Fibroblast of skin of abdomen (primary cell): ENCODE measurements around the gene RAB14.

ENCODE experiments used
- DNase-seq: peaks from one replicate; pipeline ENCODE4 v3.0.0-alpha.2; 2013

RAB14 gene

GRCh38 chr9:121219530-121219929, 17.9 kb upstream of the RAB14 start:
- no peak for DNase-seq

GRCh38 chr9:121218357-121219027, 16.8 kb upstream of the RAB14 start:
- DNase-seq, result no peak

GRCh38 chr9:121217609-121218292, 16.1 kb upstream of the RAB14 start:
- DNase-seq, result peak; percentile 65

GRCh38 chr9:121216271-121216805, 14.7 kb upstream of the RAB14 start:
- DNase-seq, result no peak

GRCh38 chr9:121214005-121214404, 12.3 kb upstream of the RAB14 start:
- no peak for DNase-seq

- peak; percentile 87 for DNase-seq
Observed at GRCh38 chr9:121213136-121213806, 11.6 kb upstream of the RAB14 start.

- DNase-seq, result no peak
Observed at GRCh38 chr9:121210536-121210935, 8.9 kb upstream of the RAB14 start.

- no peak for DNase-seq
Observed at GRCh38 chr9:121207371-121207940, 5.8 kb upstream of the RAB14 start.

- peak; percentile 28 for DNase-seq
Observed at GRCh38 chr9:121206516-121207370, 5.1 kb upstream of the RAB14 start.

GRCh38 chr9:121204611-121205010, 2.9 kb upstream of the RAB14 start:
- DNase-seq, result no peak

- no peak for DNase-seq
Observed at GRCh38 chr9:121204121-121204520, 2.5 kb upstream of the RAB14 start.

GRCh38 chr9:121201045-121201737, 478 bp downstream of the RAB14 start:
- no peak for DNase-seq

- DNase-seq, result no peak
Observed at GRCh38 chr9:121200356-121200755, 1.3 kb downstream of the RAB14 start.

GRCh38 chr9:121199921-121200320, 1.7 kb downstream of the RAB14 start:
- no peak for DNase-seq

GRCh38 chr9:121198512-121199042, 3.1 kb downstream of the RAB14 start:
- DNase-seq, result no peak

GRCh38 chr9:121197132-121197531, 4.5 kb downstream of the RAB14 start:
- no peak for DNase-seq

- no peak for DNase-seq
Observed at GRCh38 chr9:121196389-121196788, 5.3 kb downstream of the RAB14 start.

GRCh38 chr9:121194730-121195129, 6.9 kb downstream of the RAB14 start:
- DNase-seq, result no peak

GRCh38 chr9:121192959-121193640, 8.6 kb downstream of the RAB14 start:
- no peak for DNase-seq

- no peak for DNase-seq
Observed at GRCh38 chr9:121192518-121192917, 9.2 kb downstream of the RAB14 start.

- DNase-seq, result no peak
Observed at GRCh38 chr9:121191235-121191634, 10.4 kb downstream of the RAB14 start.
